Endothelial cell (in vitro differentiated cells): Measurements from ENCODE around the gene FRS2. TPM values are rescaled to one million over a fixed set of nuclear protein-coding genes. Genes with fewer than 3 reads are reported as not detected.

Experiments
- DNase-seq: peaks from one replicate; pipeline ENCODE4 v3.0.0; 2021; ENCODE audit warnings: low spot score
- H3K27ac Mint-ChIP-seq: one replicate; pipeline ENCODE4 v1.8.0; 2021; ENCODE audit warnings: mixed read lengths, inconsistent platforms; ENCODE audit not compliant: unreplicated experiment
- H3K27me3 Mint-ChIP-seq: one replicate; pipeline ENCODE4 v1.8.0; 2021; ENCODE audit warnings: mild to moderate bottlenecking, moderate library complexity, mixed read lengths, inconsistent platforms; ENCODE audit not compliant: unreplicated experiment
- H3K36me3 Mint-ChIP-seq: one replicate; pipeline ENCODE4 v1.8.0; 2021; ENCODE audit warnings: mild to moderate bottlenecking, low read depth, mixed read lengths, inconsistent platforms; ENCODE audit not compliant: unreplicated experiment
- H3K4me1 Mint-ChIP-seq: one replicate; pipeline ENCODE4 v1.8.0; 2021; ENCODE audit warnings: mild to moderate bottlenecking, mixed read lengths, inconsistent platforms; ENCODE audit not compliant: unreplicated experiment
- H3K4me3 Mint-ChIP-seq: one replicate; pipeline ENCODE4 v1.8.0; 2021; ENCODE audit warnings: mild to moderate bottlenecking, mixed read lengths, inconsistent platforms; ENCODE audit not compliant: unreplicated experiment
- H3K9me3 Mint-ChIP-seq: one replicate; pipeline ENCODE4 v1.8.0; 2021; ENCODE audit warnings: mixed read lengths, inconsistent platforms; ENCODE audit not compliant: unreplicated experiment
- CTCF ChIP-seq: fragments of 200-600 bp; sonication (generic); IDR thresholded peaks from one replicate; pipeline ENCODE4 v1.5.0; 2021; ENCODE audit warnings: antibody characterized with exemption; ENCODE audit not compliant: unreplicated experiment
- total RNA-seq: library from RNA; stranded (reverse); fragmentation: NEBNext Ultra II Directional; extraction: Animal tissue kit (Norgen Biotek cat#: 25700); gene quantifications from one replicate; pipeline ENCODE4 v1.2.1, GENCODE V29; 2021; ENCODE audit not compliant: unreplicated experiment

Gene FRS2
- total RNA-seq, 1 donor from 2014 or later: 22.9 TPM

- Mint-ChIP-seq H3K27ac (no peak overlapping the region), H3K36me3 (no peaks in the 10 kb centered on the region), H3K4me3 (no peak overlapping the region), H3K9me3 (no peaks in the 10 kb centered on the region), H3K4me1 (peaks cover 13% of the 10 kb centered on the region), H3K27me3 (peaks cover 1% of the 10 kb centered on the region)
- TF ChIP-seq CTCF: no peak
- DNase-seq: no peak
Measured at GRCh38 chr12:69610126-69610525, 139.9 kb downstream of the FRS2 start.

- no peak within 1 kb of the TSS for H3K27ac Mint-ChIP-seq
- H3K4me1 Mint-ChIP-seq: peaks cover 14% of the 10 kb centered on the region
- no peak for TF ChIP-seq CTCF
Measured at GRCh38 chr12:69610729-69611128, 140.5 kb downstream of the FRS2 start, which contains the start of gene LRRC10. Gene LRRC10, minus strand, starts transcription at chr12:69610907. Its CDS starts 69 bp downstream, at chr12:69610838.

GRCh38 chr12:69613351-69613750 is 143.2 kb downstream of the FRS2 start:
- H3K4me3 Mint-ChIP-seq: no peak overlapping the region
- peaks cover 9% of the 10 kb centered on the region for H3K4me1 Mint-ChIP-seq
- no peaks in the 10 kb centered on the region for H3K36me3 Mint-ChIP-seq
- H3K9me3 Mint-ChIP-seq: no peaks in the 10 kb centered on the region
- no peak for DNase-seq
- no peak for TF ChIP-seq CTCF
- no peak overlapping the region for H3K27ac Mint-ChIP-seq
- H3K27me3 Mint-ChIP-seq: peaks cover 1% of the 10 kb centered on the region

More at GRCh38 chr12:69610729-69611128, 140.5 kb downstream of the FRS2 start, which contains the start of gene LRRC10:
- no peaks in the 10 kb centered on the region for H3K36me3 Mint-ChIP-seq
- no peak for DNase-seq
- H3K27me3 Mint-ChIP-seq: peaks cover 1% of the 10 kb centered on the region
- no peaks in the 10 kb centered on the region for H3K9me3 Mint-ChIP-seq
- no peak within 1 kb of the TSS for H3K4me3 Mint-ChIP-seq

- no peak for DNase-seq
- no peak for TF ChIP-seq CTCF
- Mint-ChIP-seq H3K4me1 (peaks cover 5% of the 10 kb centered on the region), H3K9me3 (no peaks in the 10 kb centered on the region), H3K36me3 (no peaks in the 10 kb centered on the region), H3K4me3 (no peak overlapping the region), H3K27ac (no peak overlapping the region), H3K27me3 (no peaks in the 10 kb centered on the region)
Measured at GRCh38 chr12:69616025-69616424, 145.8 kb downstream of the FRS2 start.

- peaks cover 5% of the 10 kb centered on the region for H3K27me3 Mint-ChIP-seq
- no peaks in the 10 kb centered on the region for H3K9me3 Mint-ChIP-seq
- H3K4me3 Mint-ChIP-seq: no peak overlapping the region
- H3K36me3 Mint-ChIP-seq: no peaks in the 10 kb centered on the region
- no peak overlapping the region for H3K27ac Mint-ChIP-seq
- no peak for TF ChIP-seq CTCF
- H3K4me1 Mint-ChIP-seq: peaks cover 5% of the 10 kb centered on the region
- no peak for DNase-seq
Measured at GRCh38 chr12:69619050-69619449, 148.9 kb downstream of the FRS2 start.
